Astrocyte of the spinal cord (primary cell): ENCODE results near the gene DMGDH.

Source experiments
- DNase-seq: peaks from one replicate; pipeline ENCODE4 v3.0.0; 2011; ENCODE audit warnings: low read depth, low spot score
- H3K4me3 ChIP-seq: 2 replicates; pipeline ENCODE4 v1.5.1; 2011; ENCODE audit warnings: low read depth, mild to moderate bottlenecking, low read length, moderate library complexity
- in situ Hi-C: cut with HindIII; loops from 2 replicates; pipeline ENCODE4 v1.10.0; 2017; ENCODE audit warnings: low sequenced_read_pairs
- TF ChIP-seq, protein P1 (sequence below): IDR thresholded peaks from 2 replicates; pipeline ENCODE4 v1.5.1; 2012; ENCODE audit warnings: low read depth, mild to moderate bottlenecking, low read length, inconsistent platforms

The DMGDH gene

DNA sequence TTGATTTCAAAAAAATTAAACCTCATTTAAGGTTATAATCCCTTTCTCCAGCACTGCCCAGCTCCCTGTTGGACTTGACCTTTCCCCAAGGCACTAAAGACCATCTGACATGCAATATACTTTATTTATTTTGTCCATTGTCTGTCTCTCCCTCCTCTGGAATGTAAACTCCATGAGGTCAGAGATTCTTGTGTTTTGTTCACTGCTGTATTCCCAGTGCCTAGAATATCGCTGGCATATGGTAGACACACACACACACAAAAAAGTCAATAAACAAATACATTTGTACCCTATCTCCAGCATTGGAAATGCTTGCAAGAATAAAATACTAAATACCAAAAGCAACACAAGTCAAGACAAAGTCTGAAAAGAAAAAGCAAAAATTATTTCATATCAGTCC is 67.1 kb downstream of the DMGDH start:
- TF ChIP-seq, protein P1, sequence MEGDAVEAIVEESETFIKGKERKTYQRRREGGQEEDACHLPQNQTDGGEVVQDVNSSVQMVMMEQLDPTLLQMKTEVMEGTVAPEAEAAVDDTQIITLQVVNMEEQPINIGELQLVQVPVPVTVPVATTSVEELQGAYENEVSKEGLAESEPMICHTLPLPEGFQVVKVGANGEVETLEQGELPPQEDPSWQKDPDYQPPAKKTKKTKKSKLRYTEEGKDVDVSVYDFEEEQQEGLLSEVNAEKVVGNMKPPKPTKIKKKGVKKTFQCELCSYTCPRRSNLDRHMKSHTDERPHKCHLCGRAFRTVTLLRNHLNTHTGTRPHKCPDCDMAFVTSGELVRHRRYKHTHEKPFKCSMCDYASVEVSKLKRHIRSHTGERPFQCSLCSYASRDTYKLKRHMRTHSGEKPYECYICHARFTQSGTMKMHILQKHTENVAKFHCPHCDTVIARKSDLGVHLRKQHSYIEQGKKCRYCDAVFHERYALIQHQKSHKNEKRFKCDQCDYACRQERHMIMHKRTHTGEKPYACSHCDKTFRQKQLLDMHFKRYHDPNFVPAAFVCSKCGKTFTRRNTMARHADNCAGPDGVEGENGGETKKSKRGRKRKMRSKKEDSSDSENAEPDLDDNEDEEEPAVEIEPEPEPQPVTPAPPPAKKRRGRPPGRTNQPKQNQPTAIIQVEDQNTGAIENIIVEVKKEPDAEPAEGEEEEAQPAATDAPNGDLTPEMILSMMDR = no peak
- no peak for DNase-seq
- in situ Hi-C loops = no loop called here
- H3K4me3 ChIP-seq = no peak overlapping the region

DNA sequence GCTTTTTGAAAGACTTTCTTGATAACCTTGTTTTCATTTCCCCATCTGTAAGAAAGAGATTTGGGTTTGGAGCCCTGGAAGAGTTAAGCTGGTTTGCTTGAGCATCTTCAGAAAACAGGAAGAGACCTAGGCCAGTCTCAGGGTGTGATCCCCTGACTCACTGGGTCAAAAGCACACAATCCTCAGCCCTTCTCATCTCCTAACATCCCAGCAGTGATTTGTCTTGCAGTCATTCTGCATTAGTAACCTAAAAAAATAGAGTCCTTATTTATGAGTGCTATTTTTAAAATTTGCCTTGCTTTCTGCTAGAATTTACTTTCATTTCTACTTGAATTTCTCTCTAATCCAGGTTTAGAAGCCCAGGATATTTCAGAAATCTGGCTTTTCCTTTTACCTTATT is 68.0 kb downstream of the DMGDH start:
- H3K4me3 ChIP-seq = no peak overlapping the region
- peak; percentile 11 for DNase-seq
- in situ Hi-C loops = no loop called here
- TF ChIP-seq, protein P1 = no peak

DNA sequence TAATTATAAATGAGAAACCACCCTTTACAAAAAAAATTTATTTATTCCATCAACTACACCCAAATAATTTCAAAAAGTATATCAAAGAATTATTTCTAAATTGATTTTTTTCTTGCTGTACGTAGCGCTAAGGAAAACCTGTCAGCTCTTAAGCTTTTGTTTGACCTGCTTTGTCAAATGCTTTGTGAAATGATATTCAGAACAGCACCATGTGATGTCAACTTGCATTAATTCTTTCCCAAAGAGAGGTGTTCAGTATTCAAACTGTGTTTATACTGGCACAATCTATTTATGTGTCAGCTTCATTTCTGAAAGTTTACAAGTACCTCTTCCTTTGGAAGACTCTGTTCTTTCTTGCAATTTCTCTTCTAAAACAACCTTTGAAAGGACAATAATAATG is 72.4 kb downstream of the DMGDH start:
- no peak overlapping the region for H3K4me3 ChIP-seq
- DNase-seq = no peak
- in situ Hi-C loops = no loop called here
- TF ChIP-seq, protein P1 = no peak

DNA sequence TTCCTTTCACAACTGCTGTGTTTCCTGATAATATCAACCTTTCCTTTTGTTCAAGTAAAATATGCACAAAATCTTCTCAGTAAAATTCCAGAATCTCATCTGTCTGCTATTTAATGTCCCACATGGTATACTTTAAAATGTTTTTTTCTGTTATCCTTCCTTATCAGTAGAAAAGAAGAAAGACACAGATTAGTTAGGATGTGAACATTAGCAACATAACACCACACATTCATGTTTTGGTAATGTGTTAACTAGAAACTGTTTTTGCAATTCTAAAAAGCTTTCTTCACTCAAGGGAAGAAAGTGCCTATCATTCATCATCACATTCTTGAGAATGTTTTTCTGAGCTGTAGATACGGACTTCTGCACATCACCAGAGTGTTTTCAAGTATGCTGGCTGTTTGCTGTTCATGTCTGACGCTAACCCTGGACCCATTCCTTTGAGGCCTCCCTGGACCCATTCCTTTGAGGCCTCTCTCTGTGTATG is 73.9 kb downstream of the DMGDH start:
- DNase-seq = no peak
- TF ChIP-seq, protein P1 = no peak
- no peak overlapping the region for H3K4me3 ChIP-seq
- in situ Hi-C loops = no loop called here

DNA sequence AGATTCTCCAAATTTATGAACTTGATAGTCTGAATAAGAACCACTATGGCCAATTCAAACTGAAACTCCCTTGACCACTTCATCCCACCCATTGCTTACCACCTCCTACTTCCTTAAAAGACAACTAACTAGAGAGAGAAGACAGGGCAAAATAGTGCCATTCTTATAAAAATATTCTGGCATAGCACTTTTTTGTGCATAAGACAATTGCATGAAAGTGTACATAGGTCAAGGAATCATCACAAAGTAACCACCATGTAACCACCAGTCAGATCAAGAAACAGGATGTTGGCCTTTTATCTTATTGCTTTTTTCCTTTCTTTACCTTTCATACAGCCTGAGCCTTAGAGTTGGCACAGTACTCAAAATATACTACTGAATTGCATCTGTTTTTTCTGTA is 76.3 kb downstream of the DMGDH start:
- TF ChIP-seq, protein P1 = no peak
- H3K4me3 ChIP-seq = no peak overlapping the region
- DNase-seq = no peak
- in situ Hi-C loops = no loop called here

DNA sequence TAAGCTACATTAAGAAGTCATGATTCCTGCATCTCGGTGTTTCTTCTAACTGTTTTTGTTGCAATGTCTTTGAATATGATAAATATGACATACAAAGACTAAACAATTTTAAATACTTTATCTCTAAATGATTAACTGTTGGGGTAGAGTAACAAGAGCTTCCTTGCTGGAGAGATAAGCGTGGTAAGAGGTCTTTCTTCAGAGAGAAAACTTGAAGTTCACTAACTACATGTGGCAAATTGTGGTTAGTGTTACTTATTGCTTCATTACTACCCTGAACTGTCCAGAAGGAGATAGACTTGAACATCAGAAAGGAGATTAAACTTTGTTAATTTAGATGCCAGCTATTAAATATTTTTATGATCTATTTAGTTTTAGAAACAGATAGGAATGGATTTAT is 77.3 kb downstream of the DMGDH start:
- in situ Hi-C loops = no loop called here
- H3K4me3 ChIP-seq = no peak overlapping the region
- no peak for DNase-seq
- TF ChIP-seq, protein P1 = no peak

DNA sequence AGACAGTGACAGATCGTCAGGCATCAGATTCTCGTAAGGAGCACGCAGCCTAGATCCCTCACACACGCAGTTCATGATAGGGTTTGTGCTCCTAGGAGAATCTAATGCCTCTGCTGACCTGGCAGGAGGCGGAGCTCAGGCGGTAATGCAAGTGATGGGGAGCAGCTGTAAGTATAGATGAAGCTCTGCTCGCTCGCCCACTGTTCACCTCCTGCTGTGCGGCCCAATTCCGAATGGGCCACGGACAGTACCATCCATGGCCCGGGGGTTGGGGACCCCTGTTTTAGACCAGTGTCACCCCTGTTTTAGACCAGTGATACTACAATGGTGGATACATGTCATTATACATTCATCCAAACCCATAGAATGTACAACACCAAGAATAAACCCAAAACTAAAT is 80.4 kb downstream of the DMGDH start:
- in situ Hi-C loops = no loop called here
- TF ChIP-seq, protein P1 = no peak
- DNase-seq = no peak
- no peak overlapping the region for H3K4me3 ChIP-seq
